ENCODE measurements around the gene PRKAG1.

- TF ChIP-seq, protein P1, sequence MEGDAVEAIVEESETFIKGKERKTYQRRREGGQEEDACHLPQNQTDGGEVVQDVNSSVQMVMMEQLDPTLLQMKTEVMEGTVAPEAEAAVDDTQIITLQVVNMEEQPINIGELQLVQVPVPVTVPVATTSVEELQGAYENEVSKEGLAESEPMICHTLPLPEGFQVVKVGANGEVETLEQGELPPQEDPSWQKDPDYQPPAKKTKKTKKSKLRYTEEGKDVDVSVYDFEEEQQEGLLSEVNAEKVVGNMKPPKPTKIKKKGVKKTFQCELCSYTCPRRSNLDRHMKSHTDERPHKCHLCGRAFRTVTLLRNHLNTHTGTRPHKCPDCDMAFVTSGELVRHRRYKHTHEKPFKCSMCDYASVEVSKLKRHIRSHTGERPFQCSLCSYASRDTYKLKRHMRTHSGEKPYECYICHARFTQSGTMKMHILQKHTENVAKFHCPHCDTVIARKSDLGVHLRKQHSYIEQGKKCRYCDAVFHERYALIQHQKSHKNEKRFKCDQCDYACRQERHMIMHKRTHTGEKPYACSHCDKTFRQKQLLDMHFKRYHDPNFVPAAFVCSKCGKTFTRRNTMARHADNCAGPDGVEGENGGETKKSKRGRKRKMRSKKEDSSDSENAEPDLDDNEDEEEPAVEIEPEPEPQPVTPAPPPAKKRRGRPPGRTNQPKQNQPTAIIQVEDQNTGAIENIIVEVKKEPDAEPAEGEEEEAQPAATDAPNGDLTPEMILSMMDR (IDR thresholded peaks at IDR 0.05): no peak
- TF ChIP-seq POLR2AphosphoS5 (IDR thresholded peaks at IDR 0.05) (no peak), EP300 (IDR thresholded peaks at IDR 0.05) (no peak), POLR2A (IDR thresholded peaks at IDR 0.05) (no peak)
These were observed 31.1 kb upstream of the PRKAG1 start for GRCh38 chr12:49049566-49050224.
